HEK293 (cell line): ENCODE measurements around the gene PRKCG.

ENCODE experiments used
- CTCF ChIA-PET: fragments of 350-600 bp; formaldehyde crosslinking; extraction: SDS; loops from one replicate; lab custom pipeline; 2021; ENCODE audit warnings: antibody characterized with exemption; lab: Yijun Ruan, JAX
- POLR2A ChIA-PET: fragments of 300-600 bp; formaldehyde crosslinking; extraction: SDS; loops from one replicate; lab custom pipeline; 2020; ENCODE audit warnings: antibody characterized with exemption, inconsistent platforms; lab: Yijun Ruan, JAX
- H3K27ac ChIP-seq: fragments of 200-500 bp; sonication (Bioruptor generic); 2 replicates; pipeline ENCODE4 v1.5.1; 2014; ENCODE audit warnings: low read depth, low read length, control low read depth, inconsistent platforms; ENCODE audit errors: extremely low read depth
- H3K36me3 ChIP-seq, 2 experiments: fragments of 200-500 bp in 1 of 2; sonication (Bioruptor generic) in 1 of 2; 1 replicate in 1 of 2; 2 replicates in 1 of 2; pipeline ENCODE4 v1.5.1; 2014 to 2017; ENCODE audit warnings: inconsistent platforms in 2 of 2, low read length in 2 of 2; ENCODE audit not compliant: control insufficient read depth in 2 of 2, insufficient read depth in 1 of 2
- H3K4me1 ChIP-seq: fragments of 200-500 bp; sonication (Bioruptor generic); 2 replicates; pipeline ENCODE4 v1.5.1; 2014; ENCODE audit warnings: mild to moderate bottlenecking, low read length, inconsistent platforms; ENCODE audit not compliant: control insufficient read depth, insufficient read depth
- H3K4me3 ChIP-seq: 2 replicates; pipeline ENCODE4 v1.5.1; 2011; ENCODE audit warnings: low read depth, mild to moderate bottlenecking, control low read depth, low read length, moderate library complexity
- H3K9me3 ChIP-seq: fragments of 200-500 bp; sonication (Bioruptor generic); 2 replicates; pipeline ENCODE4 v1.5.1; 2014; ENCODE audit warnings: low read depth, low read length, inconsistent platforms; ENCODE audit not compliant: control insufficient read depth, insufficient read depth
- GLIS1 ChIP-seq: fragments of 450-650 bp; formaldehyde crosslinking; IDR thresholded peaks from 2 replicates; pipeline ENCODE4 v1.5.1; 2016; ENCODE audit warnings: missing biosample characterization, missing genetic modification characterization
- KLF8 ChIP-seq: fragments of 450-650 bp; formaldehyde crosslinking; IDR thresholded peaks from 2 replicates; pipeline ENCODE4 v1.5.1; 2016; ENCODE audit warnings: missing biosample characterization, missing genetic modification characterization
- ZBTB17 ChIP-seq: fragments of 450-650 bp; formaldehyde crosslinking; IDR thresholded peaks from 2 replicates; pipeline ENCODE4 v1.5.1; 2016; ENCODE audit warnings: missing biosample characterization, missing genetic modification characterization
- ZFP69B ChIP-seq: fragments of 450-650 bp; formaldehyde crosslinking; IDR thresholded peaks from 2 replicates; pipeline ENCODE4 v1.5.1; 2016; ENCODE audit warnings: missing biosample characterization, missing genetic modification characterization
- ZNF10 ChIP-seq: fragments of 450-650 bp; formaldehyde crosslinking; IDR thresholded peaks from 2 replicates; pipeline ENCODE4 v1.5.1; 2017; ENCODE audit warnings: missing biosample characterization, missing genetic modification characterization
- ZNF292 ChIP-seq: fragments of 450-650 bp; formaldehyde crosslinking; IDR thresholded peaks from 2 replicates; pipeline ENCODE4 v1.5.1; 2016; ENCODE audit warnings: low read depth, missing biosample characterization, missing genetic modification characterization, borderline replicate concordance
- ZNF335 ChIP-seq: fragments of 450-650 bp; formaldehyde crosslinking; conservative IDR thresholded peaks from 2 replicates; pipeline ENCODE4 v1.5.1; 2016; ENCODE audit warnings: missing biosample characterization, missing genetic modification characterization
- ZNF341 ChIP-seq: fragments of 450-650 bp; formaldehyde crosslinking; IDR thresholded peaks from 2 replicates; pipeline ENCODE4; 2016; ENCODE audit warnings: low read depth, missing biosample characterization, missing genetic modification characterization
- ZNF416 ChIP-seq: fragments of 450-650 bp; formaldehyde crosslinking; IDR thresholded peaks from 2 replicates; pipeline ENCODE4 v1.5.1; 2016; ENCODE audit warnings: missing biosample characterization, missing genetic modification characterization
- ZNF664 ChIP-seq: fragments of 450-650 bp; formaldehyde crosslinking; IDR thresholded peaks from 2 replicates; pipeline ENCODE4 v1.5.1; 2016; ENCODE audit warnings: missing biosample characterization, missing genetic modification characterization
- ZNF768 ChIP-seq: fragments of 450-650 bp; formaldehyde crosslinking; IDR thresholded peaks from 2 replicates; pipeline ENCODE4 v1.5.1; 2018; ENCODE audit warnings: missing biosample characterization, mild to moderate bottlenecking, missing genetic modification characterization
- TF ChIP-seq, protein P1 (sequence below): fragments of 450-650 bp; formaldehyde crosslinking; IDR thresholded peaks from 2 replicates; pipeline ENCODE4 v1.5.1; 2016; ENCODE audit warnings: missing biosample characterization, missing genetic modification characterization
- TF ChIP-seq, protein P2 (sequence below): fragments of 450-650 bp; formaldehyde crosslinking; IDR thresholded peaks from 2 replicates; pipeline ENCODE4 v1.5.1; 2016; ENCODE audit warnings: missing biosample characterization, missing genetic modification characterization
- TF ChIP-seq, protein P3 (sequence below): fragments of 450-650 bp; IDR thresholded peaks from 2 replicates; pipeline ENCODE4 v1.5.1; 2018; ENCODE audit warnings: missing biosample characterization, mild to moderate bottlenecking, missing genetic modification characterization

PRKCG gene

DNA sequence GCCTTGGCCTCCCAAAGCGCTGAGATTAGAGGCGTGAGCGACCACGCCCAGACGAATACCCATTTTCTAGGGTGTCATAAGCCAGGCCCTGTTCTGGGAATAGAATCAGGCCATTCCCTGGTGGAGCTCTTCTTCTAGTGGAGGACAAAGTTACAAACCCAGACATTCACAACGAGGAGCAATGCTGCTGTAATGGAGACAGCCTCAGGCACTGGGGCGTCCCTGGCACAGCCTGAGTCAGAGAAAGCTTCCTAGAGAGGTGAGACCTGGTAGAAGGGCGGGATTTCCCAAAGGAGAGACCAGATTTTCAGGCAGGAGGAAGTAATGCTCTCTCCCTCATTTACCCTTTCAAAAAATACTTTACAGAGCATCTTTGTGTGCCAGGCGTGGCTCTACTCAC lies 12.7 kb downstream of the PRKCG start:
- POLR2A ChIA-PET = no interaction called here
- Histone ChIP-seq H3K9me3 (no peaks in the 10 kb centered on the region), H3K4me3 (no peak overlapping the region), H3K36me3 (no peaks in the 10 kb centered on the region), H3K27ac (no peak overlapping the region), H3K4me1 (no peaks in the 10 kb centered on the region)
- CTCF ChIA-PET = no interaction called here
- TF ChIP-seq ZNF341 (tag by site-specific recombination) (peak; percentile 43; the same call in 1 of the 2 replicates), ZNF664 (no peak), ZNF335 (tag by site-specific recombination) (0 out of 2 replicates have a peak, but pooled peaks have one; percentile 24), GLIS1 (no peak)
- TF ChIP-seq, protein P1, sequence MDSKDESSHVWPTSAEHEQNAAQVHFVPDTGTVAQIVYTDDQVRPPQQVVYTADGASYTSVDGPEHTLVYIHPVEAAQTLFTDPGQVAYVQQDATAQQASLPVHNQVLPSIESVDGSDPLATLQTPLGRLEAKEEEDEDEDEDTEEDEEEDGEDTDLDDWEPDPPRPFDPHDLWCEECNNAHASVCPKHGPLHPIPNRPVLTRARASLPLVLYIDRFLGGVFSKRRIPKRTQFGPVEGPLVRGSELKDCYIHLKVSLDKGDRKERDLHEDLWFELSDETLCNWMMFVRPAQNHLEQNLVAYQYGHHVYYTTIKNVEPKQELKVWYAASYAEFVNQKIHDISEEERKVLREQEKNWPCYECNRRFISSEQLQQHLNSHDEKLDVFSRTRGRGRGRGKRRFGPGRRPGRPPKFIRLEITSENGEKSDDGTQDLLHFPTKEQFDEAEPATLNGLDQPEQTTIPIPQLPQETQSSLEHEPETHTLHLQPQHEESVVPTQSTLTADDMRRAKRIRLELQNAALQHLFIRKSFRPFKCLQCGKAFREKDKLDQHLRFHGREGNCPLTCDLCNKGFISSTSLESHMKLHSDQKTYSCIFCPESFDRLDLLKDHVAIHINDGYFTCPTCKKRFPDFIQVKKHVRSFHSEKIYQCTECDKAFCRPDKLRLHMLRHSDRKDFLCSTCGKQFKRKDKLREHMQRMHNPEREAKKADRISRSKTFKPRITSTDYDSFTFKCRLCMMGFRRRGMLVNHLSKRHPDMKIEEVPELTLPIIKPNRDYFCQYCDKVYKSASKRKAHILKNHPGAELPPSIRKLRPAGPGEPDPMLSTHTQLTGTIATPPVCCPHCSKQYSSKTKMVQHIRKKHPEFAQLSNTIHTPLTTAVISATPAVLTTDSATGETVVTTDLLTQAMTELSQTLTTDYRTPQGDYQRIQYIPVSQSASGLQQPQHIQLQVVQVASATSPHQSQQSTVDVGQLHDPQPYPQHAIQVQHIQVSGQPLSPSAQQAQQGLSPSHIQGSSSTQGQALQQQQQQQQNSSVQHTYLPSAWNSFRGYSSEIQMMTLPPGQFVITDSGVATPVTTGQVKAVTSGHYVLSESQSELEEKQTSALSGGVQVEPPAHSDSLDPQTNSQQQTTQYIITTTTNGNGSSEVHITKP (tag by site-specific recombination) = no peak

DNA sequence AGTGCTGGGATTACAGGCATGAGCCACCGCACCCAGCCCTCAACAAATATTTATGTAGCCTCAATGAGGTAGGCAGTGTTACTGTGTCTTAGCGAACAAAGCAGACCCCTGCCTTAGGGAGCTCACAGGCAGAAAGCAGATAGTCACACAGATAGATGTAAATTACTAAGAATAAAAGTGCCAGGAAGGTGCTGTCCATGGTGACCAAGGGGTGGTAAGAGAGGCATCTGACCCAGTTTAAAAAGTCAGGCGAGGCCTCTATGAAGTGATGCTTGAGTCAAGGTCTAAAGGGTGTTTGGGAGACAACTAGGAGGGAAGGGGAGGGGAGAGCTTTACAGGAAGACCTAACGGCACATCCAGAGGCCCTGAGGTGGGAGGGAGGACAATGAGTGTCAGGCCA lies 14.7 kb downstream of the PRKCG start:
- Histone ChIP-seq H3K4me3 (no peak overlapping the region), H3K27ac (no peak overlapping the region), H3K36me3 (no peaks in the 10 kb centered on the region)
- CTCF ChIA-PET = interaction anchor here (0.6 to 1.8 kb wide), 4 partner anchors 104 to 240 kb away, joined by 3 to 5 read pairs (median 4); no protein-coding TSS in a partner anchor
- TF ChIP-seq, protein P2, sequence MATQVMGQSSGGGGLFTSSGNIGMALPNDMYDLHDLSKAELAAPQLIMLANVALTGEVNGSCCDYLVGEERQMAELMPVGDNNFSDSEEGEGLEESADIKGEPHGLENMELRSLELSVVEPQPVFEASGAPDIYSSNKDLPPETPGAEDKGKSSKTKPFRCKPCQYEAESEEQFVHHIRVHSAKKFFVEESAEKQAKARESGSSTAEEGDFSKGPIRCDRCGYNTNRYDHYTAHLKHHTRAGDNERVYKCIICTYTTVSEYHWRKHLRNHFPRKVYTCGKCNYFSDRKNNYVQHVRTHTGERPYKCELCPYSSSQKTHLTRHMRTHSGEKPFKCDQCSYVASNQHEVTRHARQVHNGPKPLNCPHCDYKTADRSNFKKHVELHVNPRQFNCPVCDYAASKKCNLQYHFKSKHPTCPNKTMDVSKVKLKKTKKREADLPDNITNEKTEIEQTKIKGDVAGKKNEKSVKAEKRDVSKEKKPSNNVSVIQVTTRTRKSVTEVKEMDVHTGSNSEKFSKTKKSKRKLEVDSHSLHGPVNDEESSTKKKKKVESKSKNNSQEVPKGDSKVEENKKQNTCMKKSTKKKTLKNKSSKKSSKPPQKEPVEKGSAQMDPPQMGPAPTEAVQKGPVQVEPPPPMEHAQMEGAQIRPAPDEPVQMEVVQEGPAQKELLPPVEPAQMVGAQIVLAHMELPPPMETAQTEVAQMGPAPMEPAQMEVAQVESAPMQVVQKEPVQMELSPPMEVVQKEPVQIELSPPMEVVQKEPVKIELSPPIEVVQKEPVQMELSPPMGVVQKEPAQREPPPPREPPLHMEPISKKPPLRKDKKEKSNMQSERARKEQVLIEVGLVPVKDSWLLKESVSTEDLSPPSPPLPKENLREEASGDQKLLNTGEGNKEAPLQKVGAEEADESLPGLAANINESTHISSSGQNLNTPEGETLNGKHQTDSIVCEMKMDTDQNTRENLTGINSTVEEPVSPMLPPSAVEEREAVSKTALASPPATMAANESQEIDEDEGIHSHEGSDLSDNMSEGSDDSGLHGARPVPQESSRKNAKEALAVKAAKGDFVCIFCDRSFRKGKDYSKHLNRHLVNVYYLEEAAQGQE = peak; percentile 94
- TF ChIP-seq ZNF292 (tag by site-specific recombination) (no peak), ZNF341 (tag by site-specific recombination) (0 out of 2 replicates have a peak, but pooled peaks have one; percentile 33)
- TF ChIP-seq, all 188 proteins: peak for 2
- Histone ChIP-seq H3K9me3 (no peaks in the 10 kb centered on the region), H3K4me1 (no peaks in the 10 kb centered on the region)
- POLR2A ChIA-PET = no interaction called here

DNA sequence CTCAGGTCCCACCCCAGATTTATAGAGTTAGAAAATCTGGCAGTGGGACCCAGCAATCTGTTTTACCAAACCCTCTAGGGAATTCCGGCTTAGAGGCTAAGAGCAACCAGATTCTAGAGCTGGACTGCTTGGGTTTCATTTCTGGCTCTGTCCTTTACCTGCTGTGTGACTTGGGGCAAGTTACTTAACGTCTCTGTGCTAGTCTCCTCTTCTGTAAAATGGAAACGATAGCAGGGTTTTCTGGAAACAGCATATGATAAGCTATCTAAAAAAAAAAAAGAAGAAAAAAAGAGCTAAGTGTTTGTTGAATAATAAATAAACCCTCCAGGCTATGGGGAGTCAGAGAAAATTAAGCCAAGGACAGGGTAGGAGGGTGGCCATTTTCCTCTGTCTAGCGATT lies 15.5 kb downstream of the PRKCG start:
- Histone ChIP-seq H3K4me3 (no peak overlapping the region), H3K9me3 (no peaks in the 10 kb centered on the region), H3K36me3 (no peaks in the 10 kb centered on the region), H3K4me1 (no peaks in the 10 kb centered on the region), H3K27ac (no peak overlapping the region)
- peak; percentile 82; the same call in 1 of the 2 replicates for TF ChIP-seq ZNF768 (tag by site-specific recombination)
- TF ChIP-seq ZFP69B = no peak
- ChIA-PET CTCF (interaction anchor here (0.6 to 1.8 kb wide), 4 partner anchors 10 to 240 kb away, joined by 3 to 7 read pairs (median 4); no protein-coding TSS in a partner anchor), POLR2A (interaction anchor here (1.6 kb wide), 1 partner anchor 30 kb away, joined by 4 read pairs; the partner anchor contains the start of gene MYADM)

DNA sequence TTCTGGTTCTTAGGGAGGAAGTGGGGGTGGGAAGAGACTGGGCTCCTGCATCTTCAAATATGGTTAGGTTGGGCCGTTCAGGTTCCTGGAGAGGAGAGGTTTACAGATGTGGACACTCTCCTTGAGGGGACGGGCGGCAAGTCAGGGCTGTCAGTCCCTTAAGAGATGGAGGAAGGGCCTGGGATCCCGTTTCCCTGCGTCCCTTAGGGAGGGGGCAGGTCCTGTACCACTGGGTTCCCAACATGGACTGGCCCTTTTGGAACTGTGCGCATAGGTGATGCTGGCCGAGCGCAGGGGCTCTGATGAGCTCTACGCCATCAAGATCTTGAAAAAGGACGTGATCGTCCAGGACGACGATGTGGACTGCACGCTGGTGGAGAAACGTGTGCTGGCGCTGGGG lies 16.2 kb downstream of the PRKCG start:
- H3K9me3 ChIP-seq = no peaks in the 10 kb centered on the region
- TF ChIP-seq ZBTB17 = peak; percentile 27; the same call in 1 of the 2 replicates
- TF ChIP-seq KLF8 = no peak
- TF ChIP-seq ZNF10 = no peak
- TF ChIP-seq ZNF416 (tag by site-specific recombination) = no peak
- TF ChIP-seq, protein P3, sequence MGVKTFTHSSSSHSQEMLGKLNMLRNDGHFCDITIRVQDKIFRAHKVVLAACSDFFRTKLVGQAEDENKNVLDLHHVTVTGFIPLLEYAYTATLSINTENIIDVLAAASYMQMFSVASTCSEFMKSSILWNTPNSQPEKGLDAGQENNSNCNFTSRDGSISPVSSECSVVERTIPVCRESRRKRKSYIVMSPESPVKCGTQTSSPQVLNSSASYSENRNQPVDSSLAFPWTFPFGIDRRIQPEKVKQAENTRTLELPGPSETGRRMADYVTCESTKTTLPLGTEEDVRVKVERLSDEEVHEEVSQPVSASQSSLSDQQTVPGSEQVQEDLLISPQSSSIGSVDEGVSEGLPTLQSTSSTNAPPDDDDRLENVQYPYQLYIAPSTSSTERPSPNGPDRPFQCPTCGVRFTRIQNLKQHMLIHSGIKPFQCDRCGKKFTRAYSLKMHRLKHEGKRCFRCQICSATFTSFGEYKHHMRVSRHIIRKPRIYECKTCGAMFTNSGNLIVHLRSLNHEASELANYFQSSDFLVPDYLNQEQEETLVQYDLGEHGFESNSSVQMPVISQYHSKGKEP = no peak
- TF ChIP-seq, all 188 proteins: peak for 1
- no peak overlapping the region for H3K27ac ChIP-seq
- no peaks in the 10 kb centered on the region for H3K4me1 ChIP-seq
- H3K36me3 ChIP-seq = no peaks in the 10 kb centered on the region
- CTCF ChIA-PET = interaction anchor here (0.9 to 1.8 kb wide), 4 partner anchors 9 to 132 kb away, joined by 3 to 7 read pairs (median 4); no protein-coding TSS in a partner anchor
- H3K4me3 ChIP-seq = no peak overlapping the region
- POLR2A ChIA-PET = interaction anchor here (1.3 to 1.6 kb wide), 2 partner anchors 31 to 144 kb away, joined by 4 to 5 read pairs; partner anchors contain the start of gene MYADM
